Inferior parietal cortex (tissue), 1 donor: ENCODE data around the gene ADH5.
A peak's percentile ranks its signal among the peaks of the same experiment; 100 is the strongest.
"Not testable (repeated sequence)": the region's sequence is repeated elsewhere in the genome, so short reads cannot be mapped to it uniquely, and the experiment has no call there.

ENCODE experiments used
- DNase-seq: peaks from one replicate; pipeline ENCODE4 v3.0.0-alpha.2; 2016; ENCODE audit errors: extremely low spot score

ADH5 gene

GRCh38 chr4:99088481-99089365 is at the start of gene ADH5:
Gene ADH5 (minus strand): TSS chr4:99088788. CDS start chr4:99088700, 88 bp downstream.
- DNase-seq: peak; percentile 73

- no peak for DNase-seq
These were observed 47.7 kb upstream of the ADH5 start for GRCh38 chr4:99136329-99136728.

DNA sequence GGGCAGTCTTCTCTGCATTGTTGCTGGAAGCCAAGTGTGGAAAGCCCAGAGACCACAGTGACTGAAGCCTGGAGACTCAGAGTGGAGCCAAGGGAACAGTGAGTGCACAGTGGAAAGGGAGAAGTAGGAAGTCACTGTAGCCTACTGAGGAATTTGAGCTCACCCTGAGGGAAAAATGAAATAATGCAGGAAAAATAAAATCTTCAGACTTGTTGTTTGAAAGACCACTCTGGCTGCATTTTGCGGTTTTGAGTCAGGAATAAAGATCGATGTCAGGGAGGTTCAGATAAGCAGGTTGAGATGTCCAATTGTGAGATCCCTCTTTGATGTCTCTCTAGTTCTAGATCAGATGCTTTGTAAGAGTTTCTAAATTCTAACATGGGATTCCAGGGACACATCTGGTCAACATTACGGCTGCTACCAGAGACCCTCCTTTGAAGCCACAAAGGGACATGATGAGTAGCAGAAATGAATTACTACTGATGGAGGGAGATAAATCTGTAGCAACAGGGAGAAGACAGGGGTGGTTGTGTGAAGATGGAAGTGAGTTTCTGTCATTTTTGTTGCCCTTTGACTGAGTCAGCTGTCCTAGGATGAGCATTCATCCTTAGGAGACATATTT is 47.1 kb upstream of the ADH5 start:
- no peak for DNase-seq

GRCh38 chr4:99134586-99134985 is 46.0 kb upstream of the ADH5 start:
- DNase-seq: no peak

DNA sequence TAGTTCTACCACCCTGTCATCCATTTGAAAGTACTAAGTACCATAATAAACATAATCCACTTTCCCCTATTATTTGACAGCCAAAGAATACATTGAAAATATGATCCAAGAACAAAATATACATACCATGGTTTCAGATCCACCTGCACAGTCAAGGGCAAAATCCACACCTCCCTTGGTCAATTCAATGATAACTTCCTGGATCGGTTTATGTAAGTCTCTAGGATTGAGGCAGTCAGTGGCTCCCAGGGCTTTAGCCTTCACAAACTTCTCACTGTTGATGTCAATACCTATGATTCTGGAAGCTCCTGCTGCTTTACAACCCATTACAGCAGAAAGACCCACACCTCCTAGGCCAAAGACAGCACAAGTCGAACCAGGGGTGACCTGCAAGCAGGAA is 42.8 kb upstream of the ADH5 start:
- no peak for DNase-seq

DNA sequence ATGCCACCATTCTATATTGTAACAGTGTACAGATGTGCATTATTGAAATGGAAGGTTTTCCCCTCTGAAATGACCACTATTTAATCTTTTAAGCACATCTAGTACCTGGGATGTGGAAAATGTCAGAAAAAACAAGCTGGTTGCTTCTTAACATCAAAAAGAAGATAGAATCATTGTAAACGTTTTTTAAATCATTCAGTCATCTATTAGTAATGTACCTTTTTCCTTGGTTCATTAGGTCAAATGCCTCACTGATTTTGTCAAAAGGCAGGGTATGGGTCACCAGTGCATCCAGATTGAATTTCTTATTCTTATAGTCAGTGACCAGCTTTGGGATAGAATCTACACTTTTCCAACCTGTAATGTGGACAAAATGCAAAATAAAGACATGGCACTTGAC is 37.8 kb upstream of the ADH5 start:
- DNase-seq: no peak

DNA sequence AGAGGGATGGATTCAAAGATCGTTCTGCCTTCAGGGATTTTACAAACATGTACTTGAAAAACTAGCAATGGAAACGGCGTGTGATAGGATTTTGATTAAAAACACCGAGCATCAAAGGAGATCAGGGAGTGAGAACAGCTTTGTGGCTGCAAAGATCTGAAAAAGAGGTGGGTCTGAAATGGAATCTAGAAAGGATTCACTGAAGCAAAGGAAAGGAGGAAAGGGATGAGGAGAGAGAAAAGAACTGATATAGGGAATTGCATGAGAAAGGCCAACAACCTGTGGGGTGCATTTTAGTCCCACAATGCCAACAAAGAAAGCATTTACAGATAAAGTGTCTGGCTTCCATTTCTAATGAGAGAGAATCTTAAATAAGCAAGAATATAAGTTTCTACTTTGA is 32.4 kb upstream of the ADH5 start:
- no peak for DNase-seq

DNA sequence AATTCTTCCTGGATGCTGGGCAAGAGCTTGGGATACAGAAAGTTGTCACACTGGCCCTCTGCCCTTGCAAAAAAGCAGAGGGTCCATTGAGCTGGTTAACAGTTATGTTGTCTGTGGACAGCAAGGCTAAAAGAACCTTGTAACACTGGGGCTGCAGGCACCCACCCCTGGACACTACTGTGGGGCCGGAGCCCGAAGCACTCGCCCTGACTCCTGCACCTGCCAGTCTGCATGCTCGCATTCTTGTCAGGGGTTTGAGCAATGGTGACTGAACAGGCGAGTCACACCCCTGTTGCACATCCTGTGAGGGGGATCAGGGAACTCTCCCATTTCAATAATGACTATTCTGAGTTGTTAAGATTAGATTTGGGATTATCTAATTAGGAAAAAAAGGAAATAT is 31.9 kb upstream of the ADH5 start:
- DNase-seq: no peak

- peak; percentile 51 for DNase-seq
These were observed 29.5 kb upstream of the ADH5 start for GRCh38 chr4:99117876-99118693.

DNA sequence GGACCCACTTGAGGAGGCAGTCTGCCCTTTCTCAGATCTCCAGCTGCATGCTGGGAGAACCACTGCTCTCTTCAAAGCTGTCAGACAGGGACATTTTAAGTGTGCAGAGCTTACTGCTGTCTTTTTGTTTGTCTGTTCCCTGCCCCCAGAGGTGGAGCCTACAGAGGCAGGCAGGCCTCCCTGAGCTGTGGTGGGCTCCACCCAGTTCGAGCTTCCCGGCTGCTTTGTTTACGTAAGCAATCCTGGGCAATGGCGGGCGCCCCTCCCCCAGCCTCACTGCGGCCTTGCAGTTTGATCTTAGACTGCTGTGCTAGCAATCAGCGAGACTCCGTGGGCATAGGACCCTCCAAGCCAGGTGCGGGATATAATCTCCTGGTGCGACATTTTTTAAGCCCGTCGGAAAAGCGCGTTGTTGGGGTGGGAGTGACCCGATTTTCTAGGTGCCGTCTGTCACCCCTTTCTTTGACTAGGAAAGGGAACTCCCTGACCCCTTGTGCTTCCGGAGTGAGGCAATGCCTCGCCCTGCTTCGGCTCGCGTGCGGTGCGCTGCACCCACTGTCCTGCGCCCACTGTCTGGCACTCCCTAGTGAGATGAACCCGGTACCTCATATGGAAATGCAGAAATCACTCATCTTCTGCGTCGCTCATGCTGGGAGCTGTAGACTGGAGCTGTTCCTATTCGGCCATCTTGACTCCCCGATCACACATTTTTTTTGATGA is 28.7 kb upstream of the ADH5 start:
- DNase-seq: not testable (repeated sequence)

DNA sequence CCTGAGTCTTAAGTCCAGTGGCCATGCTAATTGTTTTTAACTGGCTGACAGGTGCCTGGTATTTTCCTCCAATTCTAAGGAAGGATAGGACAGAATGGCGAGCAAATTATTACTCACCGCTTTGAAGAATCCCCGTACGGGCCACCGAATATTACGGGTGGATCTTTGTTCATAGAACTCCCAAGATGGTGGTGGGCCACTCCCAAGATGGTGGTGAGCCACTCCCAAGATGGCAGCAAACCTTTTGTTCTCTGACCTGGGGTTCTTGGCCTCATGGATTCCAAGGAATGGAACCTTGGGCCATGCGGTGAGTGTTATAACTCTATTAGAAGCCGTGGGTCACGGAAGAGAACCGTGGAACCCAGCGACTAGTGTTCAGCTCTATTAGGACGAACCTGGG is 20.7 kb upstream of the ADH5 start:
- not testable (repeated sequence) for DNase-seq

- DNase-seq: no peak
These were observed 15.6 kb upstream of the ADH5 start for GRCh38 chr4:99104153-99104552.

- no peak for DNase-seq
These were observed 14.6 kb upstream of the ADH5 start for GRCh38 chr4:99103166-99103565.

- no peak for DNase-seq
These were observed 14.0 kb upstream of the ADH5 start for GRCh38 chr4:99102634-99103033.

DNA sequence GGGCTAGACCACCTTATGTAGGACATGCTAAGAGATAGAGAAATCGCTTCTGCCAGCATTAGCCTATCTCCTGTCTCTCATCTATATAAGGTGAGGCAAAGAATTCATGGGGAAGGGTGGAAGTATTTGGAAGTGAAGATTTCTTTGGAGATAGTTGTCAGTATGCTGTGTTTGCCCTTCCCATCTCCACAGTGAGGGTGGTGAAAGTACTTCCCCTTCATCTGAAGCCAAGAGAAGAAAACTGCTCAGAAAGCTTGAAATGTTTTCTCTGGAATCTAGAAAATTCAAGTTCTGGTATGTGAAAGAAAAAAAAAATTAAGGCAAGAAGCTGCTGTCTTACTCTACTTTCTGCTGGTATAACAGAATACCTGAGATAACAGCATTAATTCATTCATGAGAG is 12.3 kb upstream of the ADH5 start:
- DNase-seq: no peak

GRCh38 chr4:99099814-99100213 is 11.2 kb upstream of the ADH5 start:
- not testable (repeated sequence) for DNase-seq

DNA sequence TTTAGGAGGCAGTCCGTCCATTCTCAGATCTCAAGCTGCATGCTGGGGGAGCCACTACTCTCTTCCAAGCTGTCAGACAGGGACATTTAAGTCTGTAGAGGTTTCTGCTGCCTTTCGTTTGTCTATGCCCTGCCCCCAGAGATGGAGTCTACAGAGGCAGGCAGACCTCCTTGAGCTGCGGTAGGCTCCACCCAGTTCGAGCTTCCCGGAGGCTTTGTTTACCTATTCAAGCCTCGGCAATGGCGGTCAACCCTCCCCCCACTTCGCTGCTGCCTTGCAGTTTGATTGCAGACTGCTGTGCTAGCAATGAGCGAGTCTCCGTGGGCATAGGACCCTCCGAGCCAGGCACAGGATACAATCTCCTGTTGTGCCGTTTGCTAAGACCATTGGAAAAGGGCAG is 10.7 kb upstream of the ADH5 start:
- no peak for DNase-seq

DNA sequence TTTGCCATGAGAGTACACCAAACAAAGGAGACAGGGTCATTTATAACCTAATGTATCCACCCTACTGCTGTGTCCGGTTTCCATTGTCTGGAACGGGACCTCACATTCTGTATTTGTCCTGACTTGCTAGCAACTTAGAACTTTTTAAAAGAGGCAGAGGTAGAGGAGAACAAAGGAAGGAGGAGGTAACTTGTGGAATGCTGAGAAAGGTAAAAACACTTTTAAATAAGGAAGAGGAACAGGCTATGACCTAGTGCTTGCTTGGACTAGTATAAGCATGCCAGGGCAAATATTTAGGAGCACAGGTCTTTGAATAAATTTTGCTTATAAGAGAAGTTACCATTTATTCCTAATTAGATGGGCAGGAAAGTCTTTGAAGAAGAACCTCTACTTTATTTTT is 3.3 kb upstream of the ADH5 start:
- DNase-seq: not testable (repeated sequence)

DNA sequence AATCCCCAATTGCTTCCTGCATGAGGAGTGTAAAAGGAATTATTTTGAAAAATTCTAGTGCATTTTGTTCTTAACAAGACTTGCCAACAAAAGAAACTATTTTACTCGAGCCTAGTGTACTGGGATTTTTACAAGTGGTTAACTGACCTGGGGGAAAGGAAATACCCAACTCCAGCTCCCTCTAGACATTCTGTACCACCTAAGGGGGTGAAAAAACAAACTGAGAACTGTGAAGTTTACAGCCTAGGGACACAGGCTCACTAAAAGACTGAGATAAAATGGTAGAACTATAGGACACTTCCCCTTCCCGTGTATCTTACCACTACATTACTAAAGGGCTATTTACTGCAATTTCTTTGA is 2.6 kb upstream of the ADH5 start:
- DNase-seq: no peak

DNA sequence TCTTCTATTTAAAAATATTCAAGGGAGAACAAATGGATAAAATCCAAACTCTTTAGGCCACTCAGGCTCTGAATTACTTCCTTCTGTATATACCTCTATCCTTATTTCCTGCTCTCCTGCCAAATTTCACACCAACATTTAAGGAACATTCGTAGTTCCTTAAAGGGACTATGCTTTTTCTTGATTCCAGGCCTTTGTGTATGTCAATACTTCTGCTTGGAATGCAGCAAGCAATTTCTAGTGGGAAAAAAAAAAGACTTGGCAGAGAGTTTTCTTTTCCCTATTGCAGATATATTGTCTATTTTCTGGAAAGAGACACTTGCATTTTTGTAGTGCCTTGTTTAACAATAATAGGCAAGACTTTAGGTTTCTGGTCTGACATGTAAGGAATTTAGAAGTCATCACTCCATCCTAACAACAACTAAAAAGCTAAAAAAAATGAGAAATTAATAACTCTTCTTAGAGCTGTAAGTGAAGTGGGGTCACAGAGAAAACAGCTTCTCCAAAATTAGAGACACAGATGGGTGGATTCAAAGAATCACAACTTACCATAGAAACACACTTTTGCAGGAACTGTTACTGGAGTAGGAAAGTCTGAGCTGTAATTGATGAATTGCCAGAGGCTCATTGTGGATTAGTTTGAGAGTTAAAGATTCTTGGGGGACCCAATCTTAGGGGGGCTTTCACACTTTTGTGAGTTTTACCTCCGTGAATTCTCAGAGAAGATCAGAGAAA is 2.1 kb upstream of the ADH5 start:
- no peak for DNase-seq

DNA sequence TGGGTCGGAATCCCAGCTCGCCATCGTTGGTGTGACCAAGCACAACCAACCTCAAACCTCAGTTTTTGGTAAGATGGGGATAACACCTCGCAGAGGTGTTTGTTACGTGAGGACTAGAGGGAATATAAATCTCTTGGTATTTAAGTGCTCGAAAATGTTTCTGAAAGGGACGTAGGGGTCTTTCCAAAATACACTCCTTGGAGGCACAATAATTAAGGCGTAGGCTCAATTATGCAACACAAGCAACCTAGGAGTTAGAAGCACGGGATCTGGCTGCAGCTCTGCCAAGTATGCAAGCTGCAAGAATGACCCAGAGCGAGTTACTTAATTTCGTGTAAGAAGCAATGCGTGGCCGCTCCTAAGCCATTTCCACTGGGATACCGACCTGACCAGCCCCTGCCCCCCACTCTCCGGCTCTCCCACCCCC is 552 bp downstream of the ADH5 start:
- DNase-seq: peak; percentile 73
